ENCODE results near the gene HBA1. TPM values are rescaled to one million over a fixed set of nuclear protein-coding genes. Genes with fewer than 3 reads are reported as not detected.

The HBA1 gene
- total RNA-seq, 2 experiments from 2014 or later = not detected

Other genes with a start within 250 kb of the HBA1 start
- gene POLR3K, start 123.1 kb upstream of the HBA1 start, total RNA-seq = 10 to 100 TPM; 31.9 to 46.8 TPM
- 10 to 100 TPM; 42.5 to 50.0 TPM for gene SNRNP25, start 122.9 kb upstream of the HBA1 start, total RNA-seq
- under 1 TPM in 1 of 2 experiments, not detected in 1; 0.40 TPM for gene RHBDF1, start 104.0 kb upstream of the HBA1 start, total RNA-seq
- gene MPG, start 98.5 kb upstream of the HBA1 start, total RNA-seq = 10 to 100 TPM; 47.0 to 57.0 TPM
- gene NPRL3, start 38.0 kb upstream of the HBA1 start, total RNA-seq = 10 to 100 TPM; 49.1 to 53.9 TPM
- not detected for gene HBZ, start 24.0 kb upstream of the HBA1 start, total RNA-seq
- not detected for gene HBM, start 10.7 kb upstream of the HBA1 start, total RNA-seq
- gene HBA2, start 3.8 kb upstream of the HBA1 start, total RNA-seq = not detected
- 1 to 10 TPM in 1 of 2 experiments, under 1 TPM in 1; 0.37 to 1.1 TPM for gene HBQ1, start 3.8 kb downstream of the HBA1 start, total RNA-seq
- 10 to 100 TPM; 44.6 to 50.1 TPM for gene LUC7L, start 52.8 kb downstream of the HBA1 start, total RNA-seq
- 10 to 100 TPM; 11.3 to 15.2 TPM for gene FAM234A, start 58.1 kb downstream of the HBA1 start, total RNA-seq
- gene RGS11, start 99.3 kb downstream of the HBA1 start, total RNA-seq = under 1 TPM; 0.11 to 0.12 TPM
- gene ARHGDIG, start 103.9 kb downstream of the HBA1 start, total RNA-seq = not detected
- gene PDIA2, start 106.5 kb downstream of the HBA1 start, total RNA-seq = not detected
- 10 to 100 TPM; 20.0 to 23.8 TPM for gene AXIN1, start 176.0 kb downstream of the HBA1 start, total RNA-seq
- 10 to 100 TPM; 90.2 to 94.4 TPM for gene MRPL28, start 193.9 kb downstream of the HBA1 start, total RNA-seq
- 10 to 100 TPM; 22.9 to 40.8 TPM for gene PGAP6, start 205.3 kb downstream of the HBA1 start, total RNA-seq
- gene NME4, start 220.5 kb downstream of the HBA1 start, total RNA-seq = 10 to 100 TPM; 55.9 to 72.1 TPM
- 10 to 100 TPM; 11.5 to 13.0 TPM for gene DECR2, start 225.2 kb downstream of the HBA1 start, total RNA-seq
- 10 to 100 TPM; 14.2 to 17.0 TPM for gene RAB11FIP3, start 249.0 kb downstream of the HBA1 start, total RNA-seq

Measured in activated CD4-positive, alpha-beta T cell treated with anti-CD3 and anti-CD28 coated beads for 36 hours (primary cell).